Measurements from ENCODE around the gene C6orf141. TPM values are rescaled to one million over a fixed set of nuclear protein-coding genes. Genes with fewer than 3 reads are reported as not detected.
A peak's percentile ranks its signal among the peaks of the same experiment; 100 is the strongest.

C6orf141 gene
- total RNA-seq, 1 experiment from 2014 or later, result 11.7 TPM

DNA sequence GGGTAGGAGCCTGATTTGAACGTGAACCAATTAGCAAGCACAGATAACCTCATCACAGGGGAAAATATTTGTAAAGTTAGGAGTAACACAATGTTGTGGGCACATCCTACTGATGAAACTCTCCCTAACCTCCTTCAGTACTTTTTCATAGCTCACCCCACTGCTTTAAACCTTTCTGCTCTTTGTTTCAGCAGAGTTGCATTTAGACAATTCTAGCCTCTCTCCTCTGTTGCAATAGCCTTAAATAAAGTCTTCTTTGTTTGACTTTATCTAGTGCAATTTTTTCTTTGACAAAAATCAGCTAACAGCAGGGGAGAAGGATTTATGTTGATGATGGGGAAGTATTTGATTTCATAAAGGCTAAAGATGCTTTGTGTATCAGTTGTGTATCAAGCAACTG is 14.1 kb downstream of the C6orf141 start:
- BruUV-seq (replicated peaks), result no TSS peak
- TF ChIP-seq, protein P1, sequence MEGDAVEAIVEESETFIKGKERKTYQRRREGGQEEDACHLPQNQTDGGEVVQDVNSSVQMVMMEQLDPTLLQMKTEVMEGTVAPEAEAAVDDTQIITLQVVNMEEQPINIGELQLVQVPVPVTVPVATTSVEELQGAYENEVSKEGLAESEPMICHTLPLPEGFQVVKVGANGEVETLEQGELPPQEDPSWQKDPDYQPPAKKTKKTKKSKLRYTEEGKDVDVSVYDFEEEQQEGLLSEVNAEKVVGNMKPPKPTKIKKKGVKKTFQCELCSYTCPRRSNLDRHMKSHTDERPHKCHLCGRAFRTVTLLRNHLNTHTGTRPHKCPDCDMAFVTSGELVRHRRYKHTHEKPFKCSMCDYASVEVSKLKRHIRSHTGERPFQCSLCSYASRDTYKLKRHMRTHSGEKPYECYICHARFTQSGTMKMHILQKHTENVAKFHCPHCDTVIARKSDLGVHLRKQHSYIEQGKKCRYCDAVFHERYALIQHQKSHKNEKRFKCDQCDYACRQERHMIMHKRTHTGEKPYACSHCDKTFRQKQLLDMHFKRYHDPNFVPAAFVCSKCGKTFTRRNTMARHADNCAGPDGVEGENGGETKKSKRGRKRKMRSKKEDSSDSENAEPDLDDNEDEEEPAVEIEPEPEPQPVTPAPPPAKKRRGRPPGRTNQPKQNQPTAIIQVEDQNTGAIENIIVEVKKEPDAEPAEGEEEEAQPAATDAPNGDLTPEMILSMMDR (conservative IDR thresholded peaks at IDR 0.05; ENCODE audit: low read depth, low read length), result no peak
- no peak for TF ChIP-seq EZH2 (IDR thresholded peaks at IDR 0.05; ENCODE audit: borderline replicate concordance, low read depth, low read length, poor library complexity, severe bottlenecking)
- intact Hi-C loops (cut with micrococcal nuclease; ENCODE audit: unreplicated experiment), result loop anchor here (2.0 kb wide), 1 partner anchor 38 kb away; no protein-coding TSS in a partner anchor
- Histone ChIP-seq H3K27me3 (replicated peaks; ENCODE audit: insufficient read depth, low read depth, low read length, poor library complexity) (no peaks in the 10 kb centered on the region), H3K9me3 (ENCODE audit: low read depth, low read length, poor library complexity, severe bottlenecking) (no peaks in the 10 kb centered on the region), H3K36me3 (ENCODE audit: insufficient read depth, low read length, poor library complexity, severe bottlenecking) (no peaks in the 10 kb centered on the region), H3K4me1 (ENCODE audit: insufficient read depth, low read length, poor library complexity, severe bottlenecking) (peaks cover 16% of the 10 kb centered on the region), H3K27ac (ENCODE audit: low read depth, low read length, poor library complexity, severe bottlenecking) (no peak overlapping the region), H3K4me3 (ENCODE audit: low read depth, low read length, poor library complexity, severe bottlenecking) (no peak overlapping the region)
- CTCF ChIA-PET, result interaction anchor here (0.8 kb wide), 1 partner anchor 42 kb away, joined by 3 read pairs; no protein-coding TSS in a partner anchor
- POLR2A ChIA-PET (ENCODE audit: low non-redundant PET), result no interaction called here
- peak; percentile 34 for DNase-seq (ENCODE audit: low spot score)

DNA sequence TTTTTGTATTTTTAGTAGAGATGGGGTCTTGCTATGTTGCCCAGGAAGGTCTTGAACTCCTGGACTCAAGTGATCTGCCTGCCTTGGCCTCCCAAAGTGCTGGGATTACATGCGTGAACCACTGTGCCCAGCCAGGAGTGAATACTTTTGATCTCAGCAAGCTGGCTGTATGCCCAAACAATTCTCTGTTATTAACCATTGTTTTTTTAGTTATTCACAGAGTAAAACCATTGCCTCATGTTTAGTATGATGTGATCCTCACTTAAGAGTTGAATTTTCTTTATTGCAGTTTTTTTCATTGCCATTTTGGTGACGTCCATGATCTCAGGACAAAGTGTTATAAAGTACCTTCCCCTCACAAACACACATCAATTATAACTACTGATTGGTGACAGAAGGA is 14.8 kb downstream of the C6orf141 start:
- H3K27me3 ChIP-seq (replicated peaks; ENCODE audit: insufficient read depth, low read depth, low read length, poor library complexity), result no peaks in the 10 kb centered on the region
- POLR2A ChIA-PET (ENCODE audit: low non-redundant PET), result interaction anchor here (0.6 kb wide), 1 partner anchor 32 kb away, joined by 12 read pairs; no protein-coding TSS in a partner anchor
- BruUV-seq (replicated peaks), result no TSS peak

DNA sequence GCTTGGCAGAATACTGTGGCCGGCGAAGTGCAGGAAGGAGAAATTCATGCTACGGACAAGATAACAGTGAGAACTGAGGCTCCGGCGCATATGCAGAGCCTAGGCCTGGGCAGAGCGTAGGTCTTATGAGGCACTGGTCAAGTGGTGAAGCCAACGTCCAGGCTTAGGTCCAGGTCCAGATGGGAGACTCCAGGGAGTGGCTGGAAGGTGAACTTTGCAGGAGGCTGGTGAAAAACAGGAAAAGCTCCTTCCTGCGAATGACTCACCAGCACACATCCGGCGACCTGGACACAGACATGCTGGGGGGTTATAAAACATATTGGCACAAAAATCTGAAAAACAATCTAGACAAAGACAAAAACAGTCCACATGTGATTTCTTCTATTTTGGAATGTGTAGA is 15.4 kb downstream of the C6orf141 start:
- BruUV-seq (replicated peaks), result no TSS peak
- intact Hi-C loops (cut with micrococcal nuclease; ENCODE audit: unreplicated experiment), result loop anchor here (2.0 kb wide), 1 partner anchor 37 kb away; no protein-coding TSS in a partner anchor
- ChIA-PET POLR2A (ENCODE audit: low non-redundant PET) (interaction anchor here (0.6 to 0.7 kb wide), 2 partner anchors 33 to 42 kb away, joined by 3 to 12 read pairs; no protein-coding TSS in a partner anchor), CTCF (interaction anchor here (0.5 kb wide), 1 partner anchor 43 kb away, joined by 3 read pairs; no protein-coding TSS in a partner anchor)
- Histone ChIP-seq H3K4me1 (ENCODE audit: insufficient read depth, low read length, poor library complexity, severe bottlenecking) (peaks cover 25% of the 10 kb centered on the region), H3K27me3 (replicated peaks; ENCODE audit: insufficient read depth, low read depth, low read length, poor library complexity) (no peaks in the 10 kb centered on the region), H3K4me3 (ENCODE audit: low read depth, low read length, poor library complexity, severe bottlenecking) (no peak overlapping the region), H3K9me3 (ENCODE audit: low read depth, low read length, poor library complexity, severe bottlenecking) (no peaks in the 10 kb centered on the region), H3K36me3 (ENCODE audit: insufficient read depth, low read length, poor library complexity, severe bottlenecking) (no peaks in the 10 kb centered on the region), H3K27ac (ENCODE audit: low read depth, low read length, poor library complexity, severe bottlenecking) (no peak overlapping the region)
- DNase-seq (ENCODE audit: low spot score), result no peak
- no peak for TF ChIP-seq EZH2 (IDR thresholded peaks at IDR 0.05; ENCODE audit: borderline replicate concordance, low read depth, low read length, poor library complexity, severe bottlenecking)
- TF ChIP-seq, protein P1 (conservative IDR thresholded peaks at IDR 0.05; ENCODE audit: low read depth, low read length), result no peak

More for the DNA sequence above, 14.8 kb downstream of the C6orf141 start:
- Histone ChIP-seq H3K9me3 (ENCODE audit: low read depth, low read length, poor library complexity, severe bottlenecking) (no peaks in the 10 kb centered on the region), H3K4me1 (ENCODE audit: insufficient read depth, low read length, poor library complexity, severe bottlenecking) (peaks cover 19% of the 10 kb centered on the region), H3K36me3 (ENCODE audit: insufficient read depth, low read length, poor library complexity, severe bottlenecking) (no peaks in the 10 kb centered on the region), H3K4me3 (ENCODE audit: low read depth, low read length, poor library complexity, severe bottlenecking) (no peak overlapping the region), H3K27ac (ENCODE audit: low read depth, low read length, poor library complexity, severe bottlenecking) (no peak overlapping the region)
- TF ChIP-seq EZH2 (IDR thresholded peaks at IDR 0.05; ENCODE audit: borderline replicate concordance, low read depth, low read length, poor library complexity, severe bottlenecking), result no peak
- TF ChIP-seq, protein P1 (conservative IDR thresholded peaks at IDR 0.05; ENCODE audit: low read depth, low read length), result no peak
- intact Hi-C loops (cut with micrococcal nuclease; ENCODE audit: unreplicated experiment), result loop anchor here (2.0 kb wide), 1 partner anchor 38 kb away; no protein-coding TSS in a partner anchor
- no peak for DNase-seq (ENCODE audit: low spot score)
- CTCF ChIA-PET, result interaction anchor here (0.5 kb wide), 1 partner anchor 44 kb away, joined by 3 read pairs; no protein-coding TSS in a partner anchor

Data from A673 (cell line).